K562 (cell line): ENCODE results near the gene SNX25. TPM values are rescaled to one million over a fixed set of nuclear protein-coding genes. Genes with fewer than 3 reads are reported as not detected.

Source experiments
- ATAC-seq: fragments of 200-7000 bp; cut with Tn5 transposase; 3 replicates; pipeline ENCODE4 v1.9.1; 2020; ENCODE audit warnings: moderate library complexity
- BruUV-seq: library from RNA; stranded (reverse); fragments of 400-500 nt; replicated peaks from 2 replicates; lab custom pipeline; 2021; lab: Mats Ljungman, UMichigan
- CTCF ChIA-PET: fragments of 300-600 bp; formaldehyde crosslinking; extraction: SDS; loops from one replicate; lab custom pipeline; 2021; ENCODE audit warnings: low intra/inter-chr PET ratio; lab: Yijun Ruan, JAX
- POLR2A ChIA-PET: fragments of 300-600, 350-650 bp; sonication (Branson Sonifier 250); formaldehyde crosslinking; extraction: SDS; loops from one replicate; lab custom pipeline; 2021; ENCODE audit warnings: antibody characterized with exemption, inconsistent platforms; lab: Yijun Ruan, JAX
- DNase-seq, 4 experiments: peaks; one replicate each; pipeline versions ENCODE4 v3.0.0 to v3.0.0-alpha.2; 2011 to 2018; ENCODE audit warnings: low spot score in 3 of 4, mixed read lengths in 3 of 4; ENCODE audit errors: extremely low read depth in 1 of 4
- FAIRE-seq: peaks from 2 replicates; lab custom pipeline; 2011; peaks lifted over from hg19 to GRCh38; lab: Jason Lieb, UNC
- H2AFZ ChIP-seq: 2 replicates; pipeline ENCODE4 v1.6.0; 2011; ENCODE audit warnings: low read depth, low read length, control low read depth, inconsistent platforms
- H3K27ac ChIP-seq: fragments of 200-600 bp; 3 replicates; pipeline ENCODE4 v1.8.0; 2011; ENCODE audit warnings: low read depth, mild to moderate bottlenecking, control low read depth, inconsistent platforms, low read length, moderate library complexity, mixed read lengths; ENCODE audit errors: extremely low read depth
- H3K27me3 ChIP-seq, 2 experiments: fragments of 300-600 bp in 1 of 2; 2 replicates in 1 of 2; 3 replicates in 1 of 2; pipeline versions ENCODE4 v1.6.0 to v1.8.0; 2011; ENCODE audit warnings: inconsistent platforms in 2 of 2, low read length in 2 of 2, mild to moderate bottlenecking in 1 of 2, mixed read lengths in 1 of 2, moderate library complexity in 1 of 2; ENCODE audit not compliant: control insufficient read depth in 2 of 2, insufficient read depth in 2 of 2
- H3K36me3 ChIP-seq: fragments of 300-600 bp; 3 replicates; pipeline ENCODE4 v1.8.0; 2011; ENCODE audit warnings: mild to moderate bottlenecking, low read length, inconsistent platforms; ENCODE audit not compliant: control insufficient read depth, insufficient read depth
- H3K4me1 ChIP-seq, 2 experiments: fragments of 200-600 bp in 1 of 2; replicated peaks in 1 of 2; 2 replicates in 1 of 2; 3 replicates in 1 of 2; pipeline versions ENCODE4 v1.5.1 to v1.8.0; 2011; ENCODE audit warnings: inconsistent platforms in 2 of 2, low read length in 2 of 2, mild to moderate bottlenecking in 1 of 2, mixed read lengths in 1 of 2, moderate library complexity in 1 of 2; ENCODE audit not compliant: control insufficient read depth in 2 of 2, insufficient read depth in 2 of 2
- H3K4me2 ChIP-seq: 2 replicates; pipeline ENCODE4 v1.6.1; 2011; ENCODE audit warnings: low read length, control low read depth, inconsistent platforms, mixed read lengths; ENCODE audit not compliant: insufficient read depth
- H3K4me3 ChIP-seq: fragments of 200-600 bp; sonication (generic), shearing (Covaris generic); 2 replicates; pipeline ENCODE4 v1.5.1; 2016; ENCODE audit warnings: control low read depth, inconsistent platforms
- H3K79me2 ChIP-seq: fragments of 200-600 bp; 3 replicates; pipeline ENCODE4 v1.8.0; 2011; ENCODE audit warnings: low read length, inconsistent platforms; ENCODE audit not compliant: control insufficient read depth, insufficient read depth
- H3K9ac ChIP-seq, 2 experiments: 2 replicates each; pipeline versions ENCODE4 v1.6.0 to v1.6.1; 2011; ENCODE audit warnings: low read depth in 2 of 2, low read length in 2 of 2, control low read depth in 1 of 2, inconsistent platforms in 1 of 2, mild to moderate bottlenecking in 1 of 2, mixed read lengths in 1 of 2; ENCODE audit not compliant: insufficient read depth in 1 of 2
- H3K9me1 ChIP-seq: one replicate; pipeline ENCODE4 v1.6.0; 2011; ENCODE audit warnings: inconsistent platforms, mild to moderate bottlenecking, low read length, moderate library complexity; ENCODE audit not compliant: control insufficient read depth, insufficient read depth
- H3K9me3 ChIP-seq: replicated peaks from 2 replicates; pipeline ENCODE4 v1.5.1; 2011; ENCODE audit warnings: low read depth, low read length, inconsistent platforms; ENCODE audit not compliant: control insufficient read depth, insufficient read depth
- H4K20me1 ChIP-seq: replicated peaks from 2 replicates; pipeline ENCODE4 v1.6.1; 2011; ENCODE audit warnings: low read length, inconsistent platforms, mixed read lengths; ENCODE audit not compliant: control insufficient read depth, insufficient read depth
- BRF2 ChIP-seq: IDR thresholded peaks from 3 replicates; pipeline ENCODE4 v1.6.1; 2011; ENCODE audit warnings: borderline replicate concordance, mild to moderate bottlenecking; ENCODE audit not compliant: insufficient read length, insufficient read depth
- CBX8 ChIP-seq: fragments of 200-600 bp; sonication (generic); IDR thresholded peaks from 2 replicates; pipeline ENCODE4 v1.6.1; 2012; ENCODE audit warnings: borderline replicate concordance, mixed run types, low read depth, mild to moderate bottlenecking, moderate library complexity, mixed read lengths, low read length, control low read depth, inconsistent platforms; ENCODE audit not compliant: poor library complexity, severe bottlenecking; ENCODE audit errors: extremely low read depth
- CCAR2 ChIP-seq: fragments of 200-400 bp; formaldehyde crosslinking; IDR thresholded peaks from 2 replicates; pipeline ENCODE4 v1.6.1; 2017; ENCODE audit warnings: mild to moderate bottlenecking, low read depth, low read length
- DMBX1 ChIP-seq: fragments of 250-450 bp; sonication (Bioruptor Pico); IDR thresholded peaks from 2 replicates; pipeline ENCODE4 v1.8.0; 2022; ENCODE audit warnings: inconsistent platforms, mild to moderate bottlenecking, moderate library complexity, borderline replicate concordance
- GTF3C2 ChIP-seq: IDR thresholded peaks from 3 replicates; pipeline ENCODE4 v1.6.1; 2011; ENCODE audit warnings: borderline replicate concordance, mild to moderate bottlenecking, moderate library complexity; ENCODE audit not compliant: insufficient read length; ENCODE audit errors: extremely low read depth
- POLR2AphosphoS2 ChIP-seq: IDR thresholded peaks from 2 replicates; pipeline ENCODE4 v1.6.1; 2012; ENCODE audit warnings: low read length, improper control_type of control experiment
- RBBP5 ChIP-seq: fragments of 200-600 bp; sonication (generic); IDR thresholded peaks from 2 replicates; pipeline ENCODE4 v1.6.1; 2012; ENCODE audit warnings: borderline replicate concordance, mild to moderate bottlenecking, low read length, control low read depth, inconsistent platforms; ENCODE audit not compliant: insufficient read depth, poor library complexity, severe bottlenecking
- RBM17 ChIP-seq: fragments of 200-400 bp; formaldehyde crosslinking; IDR thresholded peaks from 2 replicates; pipeline ENCODE4 v1.6.1; 2017; ENCODE audit warnings: low read depth, mild to moderate bottlenecking, low read length, borderline replicate concordance
- ZNF407 ChIP-seq: fragments of 450-650 bp; IDR thresholded peaks from 2 replicates; pipeline ENCODE4 v1.6.1; 2016; ENCODE audit warnings: low read depth
- WGBS: fragments of 100-300 bp; shearing (Covaris generic); methylation state at CpG from one replicate; pipeline ENCODE4 v1.1.6; 2016; ENCODE audit warnings: low coverage, mixed read lengths; ENCODE audit not compliant: insufficient coverage; ENCODE audit errors: missing lambda C conversion rate; 5-methylcytosine and 5-hydroxymethylcytosine counted together
- in situ Hi-C: fragments of 300-500 bp; cut with MboI; formaldehyde crosslinking; loops from 4 replicates; pipeline ENCODE4 v1.15.0; 2018; ENCODE audit warnings: inconsistent platforms, mixed read lengths
- intact Hi-C: fragments of 100-400 bp; cut with micrococcal nuclease; formaldehyde crosslinking; loops from 2 replicates; pipeline ENCODE4 v1.14.2; 2022
- polyA plus RNA-seq, 8 experiments: library from polyadenylated mRNA; depleted of rRNA in 4 of 8; stranded (reverse) in 5 of 8; unstranded in 3 of 8; fragments of >200 nt; fragmentation: Nextera tagmentation in 2 of 8; fragmentation: Illumina TruSeq in 1 of 8; extraction: Ambion mirVana in 2 of 8; extraction: Trizol in 1 of 8; gene quantifications; 2 replicates each; pipeline versions ENCODE4 v1.2.1 to v1.2.3, GENCODE V29; 2011 to 2014; ENCODE audit warnings: inconsistent platforms in 1 of 8, missing spikeins in 1 of 8
- total RNA-seq, 7 experiments: library from RNA; depleted of rRNA in 6 of 7; stranded (reverse); fragments of >200 nt in 6 of 7; fragmentation: Illumina TruSeq in 2 of 7; extraction: Trizol in 2 of 7; gene quantifications; 2 replicates each; pipeline versions ENCODE4 v1.2.1 to v1.2.3, GENCODE V29; 2011 to 2021; ENCODE audit warnings: low replicate concordance in 1 of 7

SNX25 gene
- total and polyA plus RNA-seq, 9 of the 15 experiments (the other 6 are each of a cell fraction or from before 2014, with no cell fraction given), result 2.5 to 23.4 (median 13.3) TPM

GRCh38 chr4:185290656-185291055 lies 81.3 kb downstream of the SNX25 start:
- Histone ChIP-seq H3K27me3 (no peaks in the 10 kb centered on the region), H3K9ac (no peak overlapping the region), H2AFZ (no peak overlapping the region), H3K4me1 (no peaks in the 10 kb centered on the region), H3K4me2 (no peak overlapping the region), H3K9me3 (no peaks in the 10 kb centered on the region), H3K79me2 (no peaks in the 10 kb centered on the region), H3K36me3 (peaks cover 8% of the 10 kb centered on the region; the same call in 2 of the 3 replicates), H3K9me1 (no peaks in the 10 kb centered on the region), H3K27ac (no peak overlapping the region), H4K20me1 (0 out of 2 replicates have a peak, but pooled peaks cover 3% of the 10 kb centered on the region), H3K4me3 (no peak overlapping the region)
- in situ Hi-C loops, result no loop called here
- CTCF ChIA-PET, result no interaction called here
- POLR2A ChIA-PET, result no interaction called here
- no peak for FAIRE-seq
- DNase-seq, result no peak
- intact Hi-C loops, result no loop called here
- no peak for ATAC-seq
- 41% methylated on average over 5 of the region's 5 CpGs for WGBS
- no TSS peak for BruUV-seq
- TF ChIP-seq CCAR2 (no peak), GTF3C2 (no peak), CBX8 (no peak), RBM17 (no peak), POLR2AphosphoS2 (no peak), RBBP5 (no peak), BRF2 (no peak), DMBX1 (CRISPR knock-in tag) (no peak), ZNF407 (no peak)
